SHP77 treated with DMSO at 0.1 percent for 48 hours (cell line): Measurements from ENCODE around the gene WIPF3.
"Not testable (repeated sequence)": the region's sequence is repeated elsewhere in the genome, so short reads cannot be mapped to it uniquely, and the experiment has no call there.

ENCODE experiments used
- DNase-seq: peaks from one replicate; lab custom pipeline; 2025; lab: John Stamatoyannopoulos, UW

Gene WIPF3

DNA sequence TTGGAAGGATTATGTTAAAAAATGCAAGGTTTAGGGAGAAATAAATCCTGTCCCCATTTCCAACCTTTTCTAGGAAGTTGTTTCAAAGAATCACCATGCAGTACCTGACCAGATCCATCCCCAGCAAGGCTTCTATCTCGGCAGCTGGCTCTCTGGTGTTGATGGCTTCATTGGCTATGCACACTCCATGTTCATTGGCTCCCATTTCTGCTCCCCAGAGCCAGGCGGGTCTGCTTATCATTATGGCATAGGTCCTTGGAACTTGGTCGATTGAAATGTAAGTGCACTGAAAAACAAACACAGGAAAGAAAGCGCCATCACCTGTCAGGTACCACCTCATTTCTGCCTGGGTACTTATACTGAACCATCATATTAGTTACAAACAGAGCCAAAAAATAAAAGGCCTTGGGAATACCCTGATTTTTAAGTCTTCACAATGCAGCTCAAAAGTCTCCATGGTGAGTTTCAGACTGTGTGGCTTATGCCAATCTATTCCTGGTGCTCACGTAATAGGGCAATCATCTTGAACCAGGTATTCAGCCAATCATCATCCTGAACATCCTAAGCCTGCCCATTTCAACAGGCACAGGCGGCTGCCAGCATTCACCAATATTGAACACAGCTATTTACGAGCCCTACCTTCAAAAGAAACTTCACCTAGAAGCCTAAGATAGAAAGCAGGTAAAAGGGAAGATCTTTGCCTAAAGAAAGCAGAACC, 148.9 kb downstream of the WIPF3 start:
- DNase-seq, result no peak

DNA sequence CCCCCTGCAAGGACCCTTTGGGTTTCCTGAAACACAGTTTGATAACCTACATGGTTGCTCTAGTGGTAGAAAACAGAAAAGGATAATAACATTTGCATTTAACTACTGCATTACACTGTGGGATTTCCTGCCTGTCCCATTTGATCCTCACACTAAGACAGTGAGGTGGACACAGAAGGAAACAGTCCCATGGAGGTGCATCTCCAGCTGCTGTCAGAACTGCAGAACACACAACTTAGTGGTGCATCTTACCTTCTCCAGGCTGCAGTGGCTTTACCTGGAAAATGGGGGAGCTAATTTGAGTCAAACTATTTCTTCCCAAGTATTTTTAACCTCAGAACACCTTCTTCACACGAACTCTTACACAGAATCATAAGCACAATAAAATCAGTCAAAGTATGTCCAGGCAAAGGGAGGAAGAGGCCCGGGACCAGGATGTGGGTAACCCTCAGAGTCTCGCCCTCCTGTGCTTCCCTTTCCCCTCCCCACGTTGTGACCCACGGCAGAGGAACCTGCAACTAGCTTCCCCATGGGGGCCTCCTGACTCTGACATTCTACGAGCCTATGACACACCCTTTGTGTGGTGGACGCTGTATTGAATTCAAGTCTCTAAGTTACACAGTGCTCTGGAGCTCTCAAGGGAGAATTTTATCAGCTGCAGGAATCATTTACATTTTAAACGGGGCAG, 149.6 kb downstream of the WIPF3 start:
- no peak for DNase-seq

DNA sequence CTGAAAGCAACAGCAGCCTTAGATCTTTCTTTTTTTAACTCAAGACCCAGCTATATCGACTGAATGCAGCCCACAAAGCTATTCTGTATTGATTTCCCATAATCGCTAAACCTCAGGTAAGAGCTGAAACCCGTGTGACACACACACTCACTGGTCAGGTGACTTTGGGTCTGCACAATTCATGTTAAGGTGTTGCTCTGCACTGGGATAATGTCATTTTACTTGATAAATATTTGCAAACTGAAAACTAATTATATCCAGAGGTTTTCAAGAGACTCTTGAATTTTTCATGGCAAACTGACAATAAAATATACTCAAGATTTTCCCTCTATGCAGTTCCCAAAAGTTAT, 150.2 kb downstream of the WIPF3 start:
- DNase-seq, result no peak

DNA sequence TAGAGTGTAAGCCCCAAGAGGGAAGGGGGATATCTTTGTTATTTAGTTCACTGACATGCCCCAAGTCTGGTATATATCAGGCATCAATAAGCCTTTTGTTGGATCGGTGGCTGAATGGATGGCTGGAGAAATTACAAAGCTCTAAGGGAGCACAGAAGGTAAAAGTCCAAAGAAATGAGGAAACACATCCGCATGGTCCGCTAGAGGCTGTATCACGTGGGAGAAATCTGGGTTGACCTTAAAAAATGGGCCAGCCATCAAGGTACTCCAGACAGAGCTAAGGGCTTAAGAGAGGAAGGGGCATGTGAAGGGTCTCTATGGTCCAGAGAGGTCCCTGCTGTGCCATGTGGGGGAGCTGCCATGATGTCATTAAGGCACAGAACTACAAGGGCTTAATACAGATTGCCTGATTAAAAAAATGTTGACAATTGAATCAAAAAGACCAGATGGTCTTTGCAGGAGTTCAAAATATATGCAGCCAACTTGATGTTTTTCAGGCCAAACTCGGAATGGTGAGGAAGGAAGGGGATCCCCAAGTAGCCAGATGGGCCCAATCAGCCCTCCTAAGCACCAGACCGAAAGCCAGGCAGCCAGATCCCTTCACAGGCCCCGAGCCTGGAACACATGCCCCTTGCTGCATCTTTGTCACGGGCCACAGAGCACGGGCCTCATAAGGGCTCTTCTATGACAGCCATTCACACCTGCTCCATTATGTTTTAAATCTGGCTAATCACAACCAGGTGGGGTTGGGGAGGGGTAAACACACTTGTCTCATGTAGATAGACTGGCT, 151.4 kb downstream of the WIPF3 start:
- no peak for DNase-seq

DNA sequence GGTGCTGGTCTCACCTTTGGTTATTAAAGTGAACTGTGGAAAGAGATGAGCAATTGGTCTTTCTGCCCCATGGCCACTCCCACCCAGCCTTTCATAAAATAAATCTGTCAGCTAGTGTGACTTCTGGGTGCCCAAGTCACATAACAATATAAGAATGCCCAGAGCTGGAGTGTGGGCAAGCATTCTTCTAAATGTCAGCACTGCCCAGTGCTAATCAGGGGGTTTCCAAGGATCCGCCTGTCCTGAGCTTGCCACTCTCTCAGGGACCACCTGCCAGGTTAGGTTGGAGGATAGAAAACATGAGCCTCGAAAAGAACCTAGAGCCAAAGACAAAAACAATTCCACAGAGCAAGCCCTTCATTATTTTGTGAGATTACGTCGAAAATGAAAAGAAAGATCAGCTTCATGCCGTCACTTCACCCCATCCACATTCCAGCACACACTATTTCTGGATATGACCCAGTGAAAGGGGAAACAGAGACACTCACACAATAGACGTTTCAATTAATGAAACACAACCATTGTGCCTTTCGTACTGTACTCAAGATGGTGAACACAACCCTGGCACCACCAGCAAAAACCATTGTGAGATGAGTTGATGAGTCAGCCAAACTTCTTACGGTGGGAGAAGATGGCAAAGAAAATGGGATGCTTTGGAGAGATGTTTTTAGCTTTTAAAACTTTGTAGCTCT, 152.5 kb downstream of the WIPF3 start:
- DNase-seq, result no peak

DNA sequence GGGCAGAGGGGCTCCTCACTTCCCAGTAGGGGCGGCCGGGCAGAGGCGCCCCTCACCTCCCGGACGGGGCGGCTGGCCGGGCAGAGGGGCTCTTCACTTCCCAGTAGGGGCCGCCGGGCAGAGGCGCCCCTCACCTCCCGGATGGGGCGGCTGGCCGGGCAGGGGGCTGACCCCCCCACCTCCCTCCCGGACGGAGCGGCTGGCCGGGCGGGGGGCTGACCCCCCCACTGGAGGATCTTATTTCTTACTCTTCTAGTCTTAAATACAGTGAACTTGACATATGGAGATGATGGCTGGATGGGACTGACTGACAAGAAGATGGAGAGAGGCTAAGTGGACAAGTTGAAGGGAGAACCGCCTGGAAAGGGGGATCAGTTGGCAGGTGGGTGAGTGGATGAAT, 155.3 kb downstream of the WIPF3 start:
- not testable (repeated sequence) for DNase-seq

DNA sequence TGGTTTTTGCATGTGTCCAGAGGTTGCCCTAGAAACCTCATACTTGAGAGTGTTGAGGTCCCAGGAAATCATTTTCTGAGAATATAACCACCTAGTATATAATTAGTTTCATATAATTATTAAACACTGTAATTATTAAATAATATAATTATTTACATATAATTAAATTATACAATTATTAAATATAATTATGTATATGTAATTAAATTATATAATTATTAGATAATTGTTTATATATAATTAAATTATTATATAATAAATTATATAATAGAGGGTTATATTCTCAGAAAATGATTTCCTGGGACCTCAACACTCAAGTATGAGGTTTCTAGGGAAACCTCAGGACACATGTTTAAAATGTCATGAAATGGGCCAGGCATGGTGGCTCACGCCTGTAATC, 155.7 kb downstream of the WIPF3 start:
- DNase-seq, result no peak

DNA sequence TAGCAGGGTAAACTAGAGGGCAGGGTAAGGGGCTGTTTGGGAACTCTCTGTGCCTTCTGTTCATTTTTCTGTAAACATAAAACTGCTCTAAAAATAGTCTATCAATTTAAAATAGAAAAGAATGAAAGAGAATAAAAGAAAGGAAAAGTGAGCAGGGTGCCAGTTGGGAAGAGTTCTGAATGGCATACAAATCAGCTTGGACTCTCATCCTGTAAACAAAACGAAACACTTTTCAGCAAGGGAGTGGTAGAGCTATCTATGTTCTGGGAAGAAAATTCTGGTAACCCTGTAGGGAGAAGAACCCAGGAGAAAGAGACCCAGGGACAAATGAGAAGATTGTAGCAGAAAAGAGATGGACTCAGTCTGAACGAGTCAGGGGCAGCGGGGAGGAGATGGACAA, 158.7 kb downstream of the WIPF3 start:
- no peak for DNase-seq
